HG02938 (cell line): ENCODE data around the gene DTWD2.
"Not testable (repeated sequence)": the region's sequence is repeated elsewhere in the genome, so short reads cannot be mapped to it uniquely, and the experiment has no call there.

Experiments
- ATAC-seq: cut with Tn5 transposase; IDR thresholded peaks from one replicate; pipeline ENCODE4 v1.9.1; 2021; ENCODE audit warnings: mild to moderate bottlenecking, moderate library complexity; ENCODE audit not compliant: unreplicated experiment

DTWD2 gene

GRCh38 chr5:118952992-118953651, 35.2 kb downstream of the DTWD2 start:
- ATAC-seq: no peak

GRCh38 chr5:118952306-118952705, 36.0 kb downstream of the DTWD2 start:
- not testable (repeated sequence) for ATAC-seq

GRCh38 chr5:118950354-118950753, 38.0 kb downstream of the DTWD2 start:
- not testable (repeated sequence) for ATAC-seq

- ATAC-seq: no peak
These were observed 42.1 kb downstream of the DTWD2 start for GRCh38 chr5:118946138-118946800.

DNA sequence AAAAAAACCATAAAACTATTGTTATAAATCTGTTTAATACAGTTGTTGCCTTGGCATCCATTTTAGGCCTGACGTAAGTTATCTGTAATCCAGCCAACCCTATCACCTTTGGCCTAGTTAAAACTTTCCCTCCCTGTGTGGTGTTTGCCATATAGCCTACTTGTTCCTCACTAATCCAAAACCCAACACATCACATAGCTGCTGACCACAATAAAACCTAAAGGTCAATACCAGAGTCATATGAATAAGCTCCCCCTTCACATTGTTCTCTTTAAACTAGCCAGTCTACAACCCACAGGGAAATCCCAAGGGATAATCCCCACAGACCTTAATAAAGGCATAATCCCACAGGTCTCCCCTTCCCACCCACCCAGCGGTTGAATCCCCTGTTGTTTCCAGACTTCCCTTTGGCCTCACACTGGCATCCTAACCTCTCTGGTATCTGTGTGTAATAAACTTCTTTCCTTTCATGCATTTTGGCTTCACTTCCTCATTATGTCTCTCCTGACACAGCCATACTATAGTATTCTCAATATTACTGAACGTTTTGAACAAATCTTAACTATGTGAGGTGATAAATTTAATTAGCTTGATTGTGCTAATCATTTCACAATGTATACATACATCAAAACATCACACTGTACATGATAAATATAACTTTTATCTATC, 50.8 kb downstream of the DTWD2 start:
- ATAC-seq: no peak

- no peak for ATAC-seq
These were observed 54.6 kb downstream of the DTWD2 start for GRCh38 chr5:118933703-118934102.

DNA sequence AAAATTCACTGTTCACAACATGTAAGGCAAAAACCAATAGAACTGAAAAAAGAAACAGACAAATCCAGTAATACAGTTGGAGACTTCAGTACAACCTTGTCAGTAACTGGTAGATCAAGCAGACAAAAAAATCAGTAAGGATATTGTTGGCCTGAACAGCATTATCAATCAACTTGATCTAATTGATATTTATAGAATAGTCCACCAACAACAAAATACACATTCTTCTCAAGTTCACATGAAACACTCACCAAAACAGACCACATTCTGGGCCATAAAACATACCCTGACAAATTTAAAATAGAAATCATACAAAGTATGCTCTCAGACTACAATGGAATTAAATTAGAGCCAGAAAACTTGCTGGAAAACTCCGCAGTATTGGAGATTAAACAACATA, 56.8 kb downstream of the DTWD2 start:
- no peak for ATAC-seq

DNA sequence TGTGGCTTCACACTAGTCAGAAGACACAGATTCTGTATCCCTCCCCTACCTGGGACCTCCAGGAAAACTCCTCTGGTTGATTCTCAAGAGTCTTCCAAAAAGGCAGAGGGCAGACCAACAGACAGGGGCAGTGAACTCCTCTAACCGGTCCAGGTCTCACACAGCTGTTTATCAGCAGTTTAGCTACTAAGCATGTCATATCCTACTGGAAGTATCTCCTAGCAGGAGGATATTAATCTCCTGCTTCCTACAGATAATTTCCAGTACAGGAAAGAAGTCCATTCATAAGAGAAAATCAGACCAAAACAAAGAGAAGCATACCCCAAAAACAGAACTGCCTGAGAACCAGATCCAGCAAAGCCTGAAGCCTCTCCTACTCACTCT, 64.3 kb downstream of the DTWD2 start:
- ATAC-seq: no peak

GRCh38 chr5:118923295-118924005, 64.9 kb downstream of the DTWD2 start:
- ATAC-seq: no peak

- no peak for ATAC-seq
These were observed 66.5 kb downstream of the DTWD2 start for GRCh38 chr5:118921866-118922265.

DNA sequence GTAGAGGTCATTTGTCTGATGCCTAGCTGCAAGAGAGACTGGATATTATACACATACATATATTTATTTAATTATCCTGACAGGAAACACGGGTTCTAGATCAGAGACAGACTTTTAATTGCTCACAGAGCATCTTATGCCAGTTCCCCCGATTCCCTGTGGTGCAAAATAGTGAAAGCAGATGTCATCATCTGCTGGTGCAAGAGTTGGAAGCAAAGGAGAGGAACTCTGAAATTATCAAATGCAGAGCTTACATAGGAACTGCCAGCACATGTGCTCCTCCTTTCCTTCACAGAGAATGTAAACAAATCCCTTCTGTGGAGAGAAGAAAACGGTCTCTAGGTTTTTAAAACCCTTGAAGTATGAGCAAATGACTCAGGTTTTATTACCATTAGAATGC, 69.3 kb downstream of the DTWD2 start:
- ATAC-seq: no peak

DNA sequence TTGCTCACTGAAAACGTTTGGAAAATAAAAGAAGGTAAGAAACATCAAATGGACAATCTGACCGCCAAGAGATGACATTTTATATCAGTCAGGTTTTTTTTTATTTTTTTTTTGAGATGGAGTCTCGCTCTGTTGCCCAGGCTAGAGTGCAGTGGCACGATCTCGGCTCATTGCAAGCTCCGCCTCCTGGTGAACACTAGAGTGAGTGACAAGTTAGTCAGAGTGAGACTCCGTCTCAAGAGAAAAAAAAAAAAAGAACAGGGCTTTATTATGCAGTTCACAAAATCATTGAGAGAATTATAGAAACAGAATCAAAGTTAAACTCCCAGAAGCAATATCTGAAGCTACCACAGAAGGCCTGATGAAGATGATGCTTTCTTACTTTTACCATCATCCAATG, 70.1 kb downstream of the DTWD2 start:
- no peak for ATAC-seq

DNA sequence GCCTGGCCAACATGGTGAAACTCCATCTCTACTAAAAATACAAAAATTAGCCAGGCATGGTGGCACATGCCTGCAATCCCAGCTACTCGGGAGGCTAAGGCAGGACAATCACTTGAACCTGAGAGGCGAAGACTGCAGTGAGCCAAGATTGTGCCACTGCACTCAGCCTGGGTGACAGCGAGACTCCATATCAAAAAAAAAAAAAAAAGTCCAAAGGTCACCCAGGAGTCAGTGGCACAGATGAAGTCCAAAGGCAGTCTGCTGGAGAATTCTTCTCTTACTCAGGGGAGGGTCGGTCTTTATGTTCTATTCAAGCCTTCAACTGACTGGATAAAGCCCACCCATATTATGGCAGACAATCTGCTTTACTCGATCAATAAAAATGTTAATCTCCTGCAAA, 80.8 kb downstream of the DTWD2 start:
- not testable (repeated sequence) for ATAC-seq

GRCh38 chr5:118906947-118907346, 81.4 kb downstream of the DTWD2 start:
- ATAC-seq: no peak

- no peak for ATAC-seq
These were observed 83.2 kb downstream of the DTWD2 start for GRCh38 chr5:118905196-118905595.

DNA sequence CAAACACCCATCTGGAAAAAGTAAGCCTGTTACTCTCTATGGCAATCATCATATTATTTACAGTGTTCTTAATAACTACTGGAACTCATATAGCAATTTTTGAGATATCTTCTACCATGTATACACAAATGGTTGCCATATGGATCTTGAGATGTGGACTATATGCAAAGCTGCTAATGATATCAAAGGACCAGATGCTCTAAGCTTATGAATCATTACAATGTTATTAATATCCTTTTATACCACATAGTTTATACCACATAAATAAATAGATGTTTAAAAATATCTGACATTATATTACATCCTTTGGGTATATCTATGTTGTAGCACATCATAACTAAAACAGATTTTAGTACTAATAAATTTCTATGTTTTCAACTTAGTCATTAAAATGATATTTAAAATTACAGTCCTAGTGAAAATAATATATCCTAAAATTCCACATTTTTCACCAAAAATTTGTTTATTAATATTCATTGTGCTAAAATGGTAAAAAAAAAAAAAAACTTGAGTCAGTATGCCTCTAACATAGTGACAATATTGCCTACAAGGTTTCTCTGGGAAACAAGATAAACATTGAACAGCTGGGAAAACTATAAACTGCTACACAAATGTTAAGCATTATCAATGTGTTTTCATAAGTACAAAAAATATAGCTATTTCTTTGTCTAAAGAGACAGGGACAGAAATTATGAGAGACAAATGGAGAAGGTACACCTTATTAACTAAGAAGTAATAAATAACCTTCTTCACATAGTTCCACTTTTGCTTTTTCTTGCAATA, 85.5 kb downstream of the DTWD2 start:
- no peak for ATAC-seq

- ATAC-seq: no peak
These were observed 93.6 kb downstream of the DTWD2 start for GRCh38 chr5:118894709-118895108.

- ATAC-seq: no peak
These were observed 97.1 kb downstream of the DTWD2 start for GRCh38 chr5:118891252-118891651.

- no peak for ATAC-seq
These were observed 99.2 kb downstream of the DTWD2 start for GRCh38 chr5:118889165-118889564.

DNA sequence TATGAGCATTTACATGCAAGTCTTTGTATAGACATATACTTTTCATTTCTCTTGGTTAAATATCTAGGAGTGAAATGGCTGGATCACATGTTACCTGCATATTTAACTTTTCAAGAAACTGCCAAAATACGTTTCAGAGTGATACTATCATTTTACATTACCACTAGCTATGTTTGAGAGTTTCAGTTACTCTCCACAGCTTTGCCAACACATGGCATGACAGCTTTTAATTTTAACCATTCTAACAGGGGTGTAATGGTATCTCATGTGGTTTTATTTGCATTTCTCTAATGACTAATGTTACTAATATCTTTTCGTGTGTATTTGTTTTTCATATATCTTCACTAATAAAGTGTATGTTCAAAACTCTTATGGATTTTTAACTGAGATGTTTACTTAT, 99.8 kb downstream of the DTWD2 start:
- no peak for ATAC-seq

DNA sequence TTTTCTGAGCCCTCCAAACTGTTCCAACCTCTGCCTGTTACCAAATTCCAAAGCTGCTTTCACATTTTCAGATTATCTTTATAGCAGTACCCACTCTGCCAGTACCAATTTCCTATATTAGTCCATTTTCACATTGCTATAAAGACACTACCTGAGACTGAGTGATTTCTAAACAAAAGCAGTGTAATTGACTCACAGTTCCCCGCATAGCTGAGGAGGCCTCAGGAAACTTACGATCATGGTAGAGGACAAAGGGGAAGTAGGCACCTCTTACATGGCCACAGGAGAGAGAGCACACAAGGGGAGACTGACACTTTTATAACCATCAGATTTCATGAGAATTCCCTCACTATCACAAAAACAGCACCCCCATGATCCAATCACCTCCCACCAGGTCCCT, 105.0 kb downstream of the DTWD2 start:
- no peak for ATAC-seq
